ENCODE measurements around the gene ARHGAP26. TPM values are rescaled to one million over a fixed set of nuclear protein-coding genes. Genes with fewer than 3 reads are reported as not detected.
"Not testable (repeated sequence)": the region's sequence is repeated elsewhere in the genome, so short reads cannot be mapped to it uniquely, and the experiment has no call there.

ARHGAP26 gene
- total RNA-seq, 1 donor from 2014 or later, result 60.3 TPM

GRCh38 chr5:143182901-143183820 is 413.0 kb downstream of the ARHGAP26 start:
- DNase-seq (ENCODE audit: low spot score), result no peak

GRCh38 chr5:143183989-143184388 is 413.8 kb downstream of the ARHGAP26 start:
- DNase-seq (ENCODE audit: low spot score), result no peak

GRCh38 chr5:143186623-143187022 is 416.4 kb downstream of the ARHGAP26 start:
- DNase-seq (ENCODE audit: low spot score), result no peak

GRCh38 chr5:143187495-143187894 is 417.3 kb downstream of the ARHGAP26 start:
- DNase-seq (ENCODE audit: low spot score), result no peak

GRCh38 chr5:143188083-143188482 is 417.9 kb downstream of the ARHGAP26 start:
- DNase-seq (ENCODE audit: low spot score), result no peak

- DNase-seq (ENCODE audit: low spot score), result no peak
Measured at GRCh38 chr5:143188692-143189091, 418.5 kb downstream of the ARHGAP26 start.

GRCh38 chr5:143190260-143190810 is 420.2 kb downstream of the ARHGAP26 start:
- DNase-seq (ENCODE audit: low spot score), result no peak

- no peak for DNase-seq (ENCODE audit: low spot score)
Measured at GRCh38 chr5:143191720-143192119, 421.5 kb downstream of the ARHGAP26 start.

GRCh38 chr5:143192191-143192900 is 422.2 kb downstream of the ARHGAP26 start:
- DNase-seq (ENCODE audit: low spot score), result no peak

GRCh38 chr5:143194206-143194605 is 424.0 kb downstream of the ARHGAP26 start:
- no peak for DNase-seq (ENCODE audit: low spot score)

GRCh38 chr5:143194713-143195112 is 424.5 kb downstream of the ARHGAP26 start:
- no peak for DNase-seq (ENCODE audit: low spot score)

- DNase-seq (ENCODE audit: low spot score), result no peak
Measured at GRCh38 chr5:143195491-143195890, 425.3 kb downstream of the ARHGAP26 start.

GRCh38 chr5:143196601-143197259 is 426.6 kb downstream of the ARHGAP26 start:
- DNase-seq (ENCODE audit: low spot score), result no peak

- no peak for DNase-seq (ENCODE audit: low spot score)
Measured at GRCh38 chr5:143197260-143197656, 427.1 kb downstream of the ARHGAP26 start.

- DNase-seq (ENCODE audit: low spot score), result no peak
Measured at GRCh38 chr5:143198332-143198731, 428.2 kb downstream of the ARHGAP26 start.

GRCh38 chr5:143199161-143199560 is 429.0 kb downstream of the ARHGAP26 start:
- no peak for DNase-seq (ENCODE audit: low spot score)

- no peak for DNase-seq (ENCODE audit: low spot score)
Measured at GRCh38 chr5:143199843-143200242, 429.7 kb downstream of the ARHGAP26 start.

- DNase-seq (ENCODE audit: low spot score), result no peak
Measured at GRCh38 chr5:143200781-143201398, 430.7 kb downstream of the ARHGAP26 start.

- no peak for DNase-seq (ENCODE audit: low spot score)
Measured at GRCh38 chr5:143201589-143201988, 431.4 kb downstream of the ARHGAP26 start.

GRCh38 chr5:143203301-143203956 is 433.3 kb downstream of the ARHGAP26 start:
- DNase-seq (ENCODE audit: low spot score), result not testable (repeated sequence)

Data from mucosa of gallbladder (tissue), 1 donor.